Testis (tissue), 3 donors: ENCODE results near the gene BMP6. TPM values are rescaled to one million over a fixed set of nuclear protein-coding genes. Genes with fewer than 3 reads are reported as not detected.

Source experiments
- DNase-seq: peaks from one replicate; pipeline ENCODE4 v3.0.0-alpha.2; 2019
- H3K27ac ChIP-seq, 2 donors: fragments of 200-600 bp; sonication (generic); one replicate each; pipeline ENCODE4 v1.5.1; 2019
- H3K27me3 ChIP-seq: fragments of 200-600 bp; sonication (generic); one replicate; pipeline ENCODE4 v1.5.1; 2019
- H3K36me3 ChIP-seq: fragments of 200-600 bp; sonication (generic); one replicate; pipeline ENCODE4 v1.5.1; 2017; ENCODE audit warnings: low read depth; ENCODE audit errors: missing control alignments
- H3K4me1 ChIP-seq: fragments of 200-600 bp; sonication (generic); one replicate; pipeline ENCODE4 v1.5.1; 2019
- H3K4me3 ChIP-seq, 2 donors: fragments of 200-600 bp; sonication (generic); one replicate each; pipeline ENCODE4 v1.5.1; 2017 to 2019
- H3K9me3 ChIP-seq: fragments of 200-600 bp; sonication (generic); one replicate; pipeline ENCODE4 v1.5.1; 2017
- CTCF ChIP-seq, 3 experiments: fragments of 450-650 bp in 2 of 3; fragments of 200-600 bp in 1 of 3; sonication (generic) in 1 of 3; IDR thresholded peaks; one replicate each; pipeline ENCODE4 v1.5.1; 2016 to 2019; ENCODE audit warnings: antibody characterized with exemption in 3 of 3, mild to moderate bottlenecking in 2 of 3, moderate library complexity in 1 of 3
- POLR2A ChIP-seq: fragments of 450-650 bp; IDR thresholded peaks from one replicate; pipeline ENCODE4 v1.6.1; 2017; ENCODE audit warnings: antibody characterized with exemption, mild to moderate bottlenecking, moderate library complexity
- WGBS, 2 donors: methylation state at CpG; one replicate each; pipeline ENCODE4 v1.1.5; 2018; 5-methylcytosine and 5-hydroxymethylcytosine counted together
- intact Hi-C: fragments of 100-400 bp; cut with DNase I; formaldehyde crosslinking; loops from one replicate; pipeline ENCODE4 v1.15.1; 2023; ENCODE audit warnings: low total_unique reads
- polyA plus RNA-seq: library from polyadenylated mRNA; stranded (reverse); fragments of 350-450 nt; fragmentation: Illumina TruSeq; extraction: RNeasy Lipid Tissue Mini Kit (QIAGEN cat#74804); gene quantifications from one replicate; pipeline ENCODE4 v1.2.3, GENCODE V29; 2014; ENCODE audit warnings: low read depth, low replicate concordance; ENCODE audit not compliant: insufficient read depth
- total RNA-seq, 2 donors: library from RNA; depleted of rRNA; stranded (reverse); fragments of >200 nt; gene quantifications; one replicate each; pipeline ENCODE4 v1.2.3, GENCODE V29; 2016

Gene BMP6
- total and polyA plus RNA-seq, 3 donors from 2014 or later = 6.2 to 13.6 (median 11.4) TPM

GRCh38 chr6:7721649-7722048 is 4.2 kb upstream of the BMP6 start:
- intact Hi-C loops = loop anchor here (5.0 kb wide), 1 partner anchor 341 kb away; the partner anchor contains the start of gene BLOC1S5
- no peaks in the 10 kb centered on the region for H3K27me3 ChIP-seq
- no peaks in the 10 kb centered on the region for H3K4me1 ChIP-seq
- 41 to 45% methylated on average over 3 of the region's 3 CpGs for WGBS, 2 donors
- H3K9me3 ChIP-seq = no peaks in the 10 kb centered on the region
- no peak overlapping the region for H3K4me3 ChIP-seq
- H3K36me3 ChIP-seq = no peaks in the 10 kb centered on the region
- no peak overlapping the region for H3K27ac ChIP-seq
- TF ChIP-seq POLR2A (no peak), CTCF (IDR thresholded peaks at IDR 0.05) (peak in 1 of 3 experiments; percentile 21)
- no peak for DNase-seq

- intact Hi-C loops = loop anchor here (5.0 kb wide), 1 partner anchor 339 kb away; the partner anchor contains the start of gene BLOC1S5
- DNase-seq = peak; percentile 90
- H3K27ac ChIP-seq = no peak overlapping the region
- H3K4me1 ChIP-seq = peaks cover 6% of the 10 kb centered on the region
- 16 to 19% methylated on average over 10 of the region's 10 CpGs for WGBS, 2 donors
- no peaks in the 10 kb centered on the region for H3K36me3 ChIP-seq
- TF ChIP-seq POLR2A (no peak), CTCF (IDR thresholded peaks at IDR 0.05) (peak; percentile 61 to 65 (median 63))
- no peaks in the 10 kb centered on the region for H3K9me3 ChIP-seq
- no peaks in the 10 kb centered on the region for H3K27me3 ChIP-seq
- no peak overlapping the region for H3K4me3 ChIP-seq
These were observed 2.9 kb upstream of the BMP6 start for GRCh38 chr6:7723041-7723447.

GRCh38 chr6:7723554-7723953 is 2.3 kb upstream of the BMP6 start:
- TF ChIP-seq POLR2A (no peak), CTCF (IDR thresholded peaks at IDR 0.05) (no peak)
- Histone ChIP-seq H3K4me1 (peaks cover 11% of the 10 kb centered on the region), H3K27ac (no peak overlapping the region), H3K27me3 (no peaks in the 10 kb centered on the region), H3K9me3 (no peaks in the 10 kb centered on the region), H3K4me3 (no peak overlapping the region), H3K36me3 (no peaks in the 10 kb centered on the region)
- DNase-seq = no peak
- 84 to 94% methylated on average over 6 of the region's 6 CpGs for WGBS, 2 donors
- intact Hi-C loops = loop anchor here (5.0 kb wide), 1 partner anchor 339 kb away; the partner anchor contains the start of gene BLOC1S5

- 12 to 20% methylated on average over 10 of the region's 10 CpGs for WGBS, 2 donors
- peak overlapping the region; percentile 49 to 62 for H3K4me3 ChIP-seq
- H3K9me3 ChIP-seq = no peaks in the 10 kb centered on the region
- no peak overlapping the region for H3K27ac ChIP-seq
- intact Hi-C loops = loop anchor here (5.0 kb wide), 1 partner anchor 267 kb away; no protein-coding TSS in a partner anchor
- H3K36me3 ChIP-seq = no peaks in the 10 kb centered on the region
- peaks cover 12% of the 10 kb centered on the region for H3K4me1 ChIP-seq
- no peaks in the 10 kb centered on the region for H3K27me3 ChIP-seq
- peak; percentile 19 for DNase-seq
- TF ChIP-seq CTCF (IDR thresholded peaks at IDR 0.05) = no peak
- no peak for TF ChIP-seq POLR2A
These were observed 487 bp upstream of the BMP6 start for GRCh38 chr6:7725412-7725811.
